ENCODE measurements around the gene ZFP69B.
A peak's percentile ranks its signal among the peaks of the same experiment; 100 is the strongest.

The ZFP69B gene

GRCh38 chr1:40449684-40450494 is at the start of gene ZFP69B:
Gene ZFP69B (plus strand): TSS chr1:40450476. CDS start chr1:40450962, 486 bp downstream.
- DNase-seq = peak; percentile 21 to 92 (median 83)

DNA sequence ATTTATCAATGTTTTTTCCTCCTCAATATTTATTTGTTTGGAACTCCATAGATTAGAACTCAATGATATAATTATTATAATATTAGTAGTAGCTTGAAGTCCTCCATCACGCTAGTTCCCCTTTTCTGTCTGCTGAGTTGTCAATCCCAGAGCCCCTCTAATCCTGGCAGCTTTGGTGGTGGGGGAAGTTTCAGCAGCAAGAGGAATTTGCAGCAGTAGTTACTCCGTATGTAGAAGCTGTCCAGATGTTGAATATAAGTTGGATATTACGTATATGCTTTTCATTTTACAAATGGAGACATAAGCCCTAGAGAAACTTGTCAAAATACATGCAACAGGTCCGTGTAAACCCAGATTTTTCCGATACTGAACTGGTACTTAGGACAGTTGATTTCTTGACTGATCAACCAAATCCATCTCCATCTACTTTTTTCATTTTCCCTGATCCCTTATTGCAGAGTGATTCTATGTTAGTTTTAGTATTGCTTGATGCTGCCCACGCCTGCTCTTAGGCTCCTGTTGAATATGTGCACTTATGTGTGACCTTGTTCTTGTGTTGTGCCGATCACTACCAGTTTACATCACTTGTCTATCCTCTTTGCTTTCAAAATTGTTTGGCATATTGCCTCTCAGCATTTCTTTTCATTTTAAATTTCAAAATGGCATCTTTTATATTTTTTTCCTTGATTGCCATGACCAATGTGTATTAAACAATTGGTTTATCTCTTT is 48.6 kb upstream of the ZFP69B start:
- DNase-seq = no peak

- DNase-seq = peak in 17 of 56 donors; percentile 5 to 65 (median 30)
Observed at GRCh38 chr1:40404670-40405462, 45.4 kb upstream of the ZFP69B start.

GRCh38 chr1:40405812-40406211 is 44.5 kb upstream of the ZFP69B start:
- no peak for DNase-seq

GRCh38 chr1:40407453-40407852 is 42.8 kb upstream of the ZFP69B start:
- DNase-seq = no peak

DNA sequence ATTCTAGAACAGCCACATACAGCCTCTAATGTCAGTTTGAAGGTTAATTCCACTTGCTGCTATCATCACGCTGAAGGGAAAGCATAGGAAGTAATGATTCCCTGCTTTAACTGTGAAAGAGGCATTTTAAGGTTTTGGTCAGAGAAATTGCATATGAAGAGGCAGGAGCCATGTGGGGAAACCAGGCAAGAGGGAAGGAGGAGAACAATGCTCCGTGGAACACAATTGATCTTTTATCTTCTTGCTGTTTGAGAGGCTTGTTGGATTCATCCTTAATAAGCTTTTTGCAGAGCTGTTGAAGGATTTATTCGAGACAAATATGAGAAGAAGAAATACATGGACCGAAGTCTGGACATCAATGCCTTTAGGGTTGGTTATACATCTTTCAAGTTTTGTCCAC is 40.8 kb upstream of the ZFP69B start:
- DNase-seq = no peak

GRCh38 chr1:40411294-40411693 is 39.0 kb upstream of the ZFP69B start:
- DNase-seq = no peak

DNA sequence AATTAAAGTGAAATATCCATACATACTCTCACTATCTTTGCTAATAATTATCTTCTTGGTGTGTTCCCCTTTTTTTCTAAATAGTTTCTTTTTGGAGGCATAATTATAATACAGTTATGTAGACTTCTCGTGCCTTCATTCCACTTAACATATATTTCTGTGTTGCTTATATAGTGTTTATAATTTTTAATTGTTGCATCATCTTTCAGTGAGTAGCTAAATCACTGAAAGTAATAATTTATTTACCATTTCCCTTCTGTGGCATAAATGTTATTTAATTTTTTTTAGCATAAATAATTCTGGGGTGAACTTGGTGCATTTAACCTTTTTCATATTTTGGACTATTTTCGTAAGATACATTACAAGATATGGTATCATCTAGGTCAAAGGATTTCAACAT is 38.4 kb upstream of the ZFP69B start:
- DNase-seq = no peak

- no peak for DNase-seq
Observed at GRCh38 chr1:40413527-40414252, 36.6 kb upstream of the ZFP69B start.

GRCh38 chr1:40414331-40414730 is 35.9 kb upstream of the ZFP69B start:
- DNase-seq = no peak

GRCh38 chr1:40416709-40417108 is 33.6 kb upstream of the ZFP69B start:
- no peak for DNase-seq

DNA sequence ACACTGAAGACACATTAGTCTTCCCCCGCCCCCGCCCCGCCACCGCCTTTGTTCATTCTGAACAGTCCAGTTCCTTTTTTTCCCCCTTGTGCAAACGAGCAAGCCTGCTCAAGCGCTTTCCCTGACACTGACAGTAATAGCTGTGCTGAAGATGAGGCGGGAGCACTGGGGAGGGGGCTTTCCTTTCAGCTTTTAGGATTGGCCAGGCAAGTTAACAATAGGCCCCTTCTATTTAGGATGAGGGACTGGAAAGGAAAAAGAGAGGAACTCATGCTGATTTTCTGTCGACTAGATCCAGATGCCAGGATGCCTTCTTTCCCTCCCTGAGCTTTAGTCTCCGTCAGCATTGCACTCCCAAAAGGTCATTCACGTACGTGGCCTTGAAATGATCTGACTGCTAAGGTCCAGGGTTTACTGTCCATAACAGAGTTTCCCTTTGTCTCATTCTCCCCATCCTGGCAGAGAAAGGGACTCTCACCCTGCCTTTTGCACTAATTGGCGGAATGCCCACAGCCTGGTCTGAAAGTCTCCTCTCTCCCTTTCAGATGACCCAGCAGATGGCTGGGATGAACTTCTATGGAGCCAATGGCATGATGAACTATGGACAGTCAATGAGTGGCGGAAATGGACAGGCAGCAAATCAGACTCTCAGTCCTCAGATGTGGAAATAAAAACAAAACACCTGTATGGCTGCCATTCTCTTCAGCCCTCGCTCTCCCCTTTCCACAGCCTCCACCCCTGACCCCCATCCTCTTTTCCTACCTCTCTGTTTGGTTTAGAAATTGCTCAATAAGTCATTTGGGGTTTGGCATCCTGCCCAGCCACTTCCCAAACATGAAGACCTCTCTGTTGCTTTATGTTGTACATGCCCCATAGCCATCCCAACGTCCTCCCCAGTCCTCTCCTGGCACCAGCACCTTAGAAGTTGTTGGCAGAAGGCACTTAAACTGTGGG is 28.6 kb upstream of the ZFP69B start:
- peak in 44 of 56 donors; percentile 5 to 76 (median 40) for DNase-seq

GRCh38 chr1:40422630-40423263 is 27.5 kb upstream of the ZFP69B start:
- DNase-seq = no peak

DNA sequence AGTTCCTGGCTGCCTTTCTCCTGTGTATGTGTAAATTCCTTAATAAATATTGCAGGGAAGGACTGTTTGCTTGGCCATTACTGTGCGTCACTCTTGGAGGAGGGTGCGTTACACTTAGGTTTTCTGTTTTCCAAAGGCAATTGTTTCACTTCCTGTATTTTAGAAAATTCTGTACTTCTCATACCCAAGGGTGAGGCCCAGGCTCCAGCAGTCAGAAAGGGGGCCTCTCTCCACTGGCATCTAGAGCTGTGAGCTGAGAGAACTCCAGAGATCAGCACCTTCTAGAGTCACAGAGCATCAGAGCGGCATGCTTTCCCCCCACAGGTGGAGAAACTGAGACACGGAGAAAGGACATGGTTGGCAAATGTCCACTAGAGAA is 27.0 kb upstream of the ZFP69B start:
- no peak for DNase-seq

DNA sequence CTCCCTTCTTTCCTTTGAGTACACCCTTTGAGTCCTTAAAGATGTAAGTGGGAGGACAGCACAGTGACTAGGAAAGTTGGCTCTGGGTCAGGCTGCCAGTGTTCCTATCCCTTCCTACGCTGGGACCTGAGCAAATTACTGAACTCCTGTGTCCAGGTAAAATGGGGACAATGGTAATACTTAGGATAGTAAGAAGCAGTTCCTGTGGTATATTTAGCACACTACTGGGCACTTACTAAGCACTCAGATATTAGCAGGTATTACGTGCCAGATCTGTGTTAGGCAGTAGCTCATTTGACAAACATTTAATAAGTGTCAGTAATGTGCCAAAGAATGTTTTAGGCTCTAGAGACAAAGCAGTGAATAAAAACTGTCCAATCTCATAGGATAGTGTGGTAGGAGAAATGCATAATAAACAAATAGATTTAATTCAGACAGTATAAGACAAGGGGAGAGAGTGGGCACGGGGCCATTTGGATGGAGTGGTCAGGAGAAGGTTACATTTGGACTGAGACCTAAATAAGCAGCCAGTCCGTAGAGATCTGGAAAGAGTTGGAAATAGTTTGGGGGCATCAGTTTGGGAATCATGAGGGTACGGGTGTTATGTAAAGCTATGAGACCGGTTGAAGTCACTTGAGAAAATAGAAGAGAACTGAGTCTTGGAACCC is 26.2 kb upstream of the ZFP69B start:
- no peak for DNase-seq

DNA sequence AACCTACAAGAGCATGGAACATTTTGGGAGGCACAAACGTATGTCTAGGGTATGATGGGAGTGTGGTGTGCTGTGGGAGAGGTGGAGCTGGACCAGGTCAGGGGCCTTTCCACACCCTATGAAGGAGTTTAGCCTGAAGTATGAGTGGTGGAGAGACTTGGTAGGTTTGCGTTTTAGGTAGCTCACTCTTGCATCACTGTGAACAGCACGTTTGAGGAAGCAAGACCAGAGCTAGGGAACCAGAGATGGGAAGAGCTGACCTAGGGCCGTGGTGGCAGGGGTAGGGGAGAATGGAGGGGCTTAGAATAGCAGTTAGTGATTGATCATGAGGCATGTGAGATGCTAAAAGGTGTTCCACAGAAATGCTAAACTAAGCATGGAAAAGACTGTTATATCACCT is 25.1 kb upstream of the ZFP69B start:
- no peak for DNase-seq

DNA sequence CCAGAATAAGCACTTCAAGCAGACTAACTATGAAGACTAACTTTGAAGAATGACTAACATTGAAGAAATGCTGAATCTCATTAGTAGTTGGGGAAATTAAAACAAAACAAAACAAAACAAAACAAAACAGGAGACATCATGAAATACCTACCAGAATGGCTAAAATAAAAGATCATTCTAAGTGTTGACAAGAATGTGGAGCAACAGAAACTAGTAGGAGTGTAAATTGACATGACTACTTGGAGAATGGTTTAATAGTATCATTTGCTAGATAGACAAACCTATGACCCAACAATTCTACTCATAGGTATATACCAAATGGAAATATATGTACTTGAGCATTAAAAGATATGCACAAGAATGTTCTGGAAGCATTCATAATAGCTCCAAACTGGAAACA is 18.9 kb upstream of the ZFP69B start:
- DNase-seq = no peak

- DNase-seq = no peak
Observed at GRCh38 chr1:40432644-40433390, 17.5 kb upstream of the ZFP69B start.

All from nucleus accumbens (tissue), 56 donors.